Stimulated activated CD8-positive, alpha-beta memory T cell treated with anti-CD3 and anti-CD28 coated beads, Interleukin-4, amount 100 ng/mL, for 1 hour (primary cell): ENCODE measurements around the gene TANC1.

Source experiments
- DNase-seq, 2 donors: peaks; one replicate each; pipeline ENCODE4 v3.0.0-alpha.2; 2020; ENCODE audit warnings: low read depth in 2 of 2, low spot score in 1 of 2

Gene TANC1

GRCh38 chr2:159243529-159243928 is 275.1 kb downstream of the TANC1 start:
- no peak for DNase-seq

- DNase-seq = no peak
Observed at GRCh38 chr2:159246325-159246988, 278.0 kb downstream of the TANC1 start.

GRCh38 chr2:159249990-159250715 is 281.7 kb downstream of the TANC1 start:
- no peak for DNase-seq

GRCh38 chr2:159251296-159252173 is 283.1 kb downstream of the TANC1 start:
- DNase-seq = no peak

GRCh38 chr2:159252905-159253304 is 284.5 kb downstream of the TANC1 start:
- no peak for DNase-seq

- no peak for DNase-seq
Observed at GRCh38 chr2:159256159-159256558, 287.7 kb downstream of the TANC1 start.

GRCh38 chr2:159262226-159262625 is 293.8 kb downstream of the TANC1 start:
- no peak for DNase-seq

GRCh38 chr2:159262904-159263303 is 294.5 kb downstream of the TANC1 start:
- no peak for DNase-seq

GRCh38 chr2:159265171-159265576 is 296.7 kb downstream of the TANC1 start:
- DNase-seq = no peak

GRCh38 chr2:159266554-159266953 is 298.1 kb downstream of the TANC1 start:
- no peak for DNase-seq

GRCh38 chr2:159267921-159268320 is 299.5 kb downstream of the TANC1 start:
- no peak for DNase-seq

- DNase-seq = no peak
Observed at GRCh38 chr2:159270744-159271379, 302.4 kb downstream of the TANC1 start.

GRCh38 chr2:159272156-159272555 is 303.7 kb downstream of the TANC1 start:
- no peak for DNase-seq

GRCh38 chr2:159275111-159275510 is 306.7 kb downstream of the TANC1 start:
- DNase-seq = no peak

GRCh38 chr2:159279700-159280099 is 311.3 kb downstream of the TANC1 start:
- no peak for DNase-seq

GRCh38 chr2:159281002-159281401 is 312.6 kb downstream of the TANC1 start:
- DNase-seq = no peak
